ENCODE results near the gene CCDC192.

CCDC192 gene

DNA sequence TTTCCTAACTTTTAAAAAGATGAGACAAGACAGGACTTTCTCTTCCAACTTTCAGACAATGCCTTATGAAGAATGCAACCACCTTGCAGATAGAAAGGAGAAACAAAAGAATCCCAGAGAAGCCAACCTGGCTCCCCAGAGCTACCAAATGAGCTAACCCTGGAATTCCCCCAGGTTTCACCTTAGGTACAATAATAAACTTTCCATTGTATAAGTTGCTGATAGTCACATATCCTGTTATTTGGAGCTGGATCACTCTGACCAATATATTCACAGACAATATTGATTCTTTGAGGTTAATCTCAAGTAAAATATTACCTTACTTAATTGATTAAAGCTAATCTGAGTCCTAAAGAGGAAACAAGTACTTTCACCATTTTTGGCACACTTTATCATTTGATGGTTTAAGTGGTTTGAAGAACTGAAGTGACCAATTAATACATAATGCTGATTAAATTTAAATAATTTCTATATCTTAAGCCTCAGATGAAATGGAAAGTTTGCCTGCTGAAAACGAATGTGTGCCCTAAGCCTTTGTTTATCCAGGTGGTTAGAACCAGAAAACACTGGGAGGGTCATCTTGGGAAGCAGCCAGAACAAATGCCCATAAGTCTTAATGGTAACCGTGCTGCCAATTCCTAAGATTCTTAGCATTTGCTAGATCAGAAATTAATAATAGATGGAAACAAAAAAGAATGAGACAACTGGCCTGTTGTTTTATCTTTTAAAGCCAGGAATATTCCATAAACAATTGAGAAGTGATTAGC, 220.8 kb downstream of the CCDC192 start:
- no peak overlapping the region for H3K4me3 ChIP-seq (ENCODE audit: low read length, poor library complexity, severe bottlenecking)
- no peaks in the 10 kb centered on the region for H3K79me2 ChIP-seq (ENCODE audit: insufficient read depth, low read length)
- no peaks in the 10 kb centered on the region for H3K4me1 ChIP-seq (ENCODE audit: insufficient read depth, low read length, poor library complexity, severe bottlenecking)
- H4K20me1 ChIP-seq (ENCODE audit: insufficient read depth, low read length, poor library complexity, severe bottlenecking) = no peaks in the 10 kb centered on the region
- no peaks in the 10 kb centered on the region for H3K9me3 ChIP-seq (ENCODE audit: insufficient read depth, low read depth, low read length)
- H3K9ac ChIP-seq (ENCODE audit: low read depth, low read length, poor library complexity, severe bottlenecking) = no peak overlapping the region
- no peak overlapping the region for H2AFZ ChIP-seq (ENCODE audit: low read length)
- H3K4me2 ChIP-seq (ENCODE audit: low read depth, low read length, poor library complexity, severe bottlenecking) = no peak overlapping the region
- H3K9me2 ChIP-seq (replicated peaks; ENCODE audit: low read depth, low read length) = no peaks in the 10 kb centered on the region
- no peaks in the 10 kb centered on the region for H3F3A ChIP-seq (ENCODE audit: low read depth)
- H3K36me3 ChIP-seq (ENCODE audit: insufficient read depth, low read length) = no peaks in the 10 kb centered on the region
- no peaks in the 10 kb centered on the region for H3K27me3 ChIP-seq (ENCODE audit: insufficient read depth, low read length, poor library complexity, severe bottlenecking)
- TF ChIP-seq, protein P1, sequence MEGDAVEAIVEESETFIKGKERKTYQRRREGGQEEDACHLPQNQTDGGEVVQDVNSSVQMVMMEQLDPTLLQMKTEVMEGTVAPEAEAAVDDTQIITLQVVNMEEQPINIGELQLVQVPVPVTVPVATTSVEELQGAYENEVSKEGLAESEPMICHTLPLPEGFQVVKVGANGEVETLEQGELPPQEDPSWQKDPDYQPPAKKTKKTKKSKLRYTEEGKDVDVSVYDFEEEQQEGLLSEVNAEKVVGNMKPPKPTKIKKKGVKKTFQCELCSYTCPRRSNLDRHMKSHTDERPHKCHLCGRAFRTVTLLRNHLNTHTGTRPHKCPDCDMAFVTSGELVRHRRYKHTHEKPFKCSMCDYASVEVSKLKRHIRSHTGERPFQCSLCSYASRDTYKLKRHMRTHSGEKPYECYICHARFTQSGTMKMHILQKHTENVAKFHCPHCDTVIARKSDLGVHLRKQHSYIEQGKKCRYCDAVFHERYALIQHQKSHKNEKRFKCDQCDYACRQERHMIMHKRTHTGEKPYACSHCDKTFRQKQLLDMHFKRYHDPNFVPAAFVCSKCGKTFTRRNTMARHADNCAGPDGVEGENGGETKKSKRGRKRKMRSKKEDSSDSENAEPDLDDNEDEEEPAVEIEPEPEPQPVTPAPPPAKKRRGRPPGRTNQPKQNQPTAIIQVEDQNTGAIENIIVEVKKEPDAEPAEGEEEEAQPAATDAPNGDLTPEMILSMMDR (conservative IDR thresholded peaks at IDR 0.05; ENCODE audit: low read length) = no peak
- no peak for TF ChIP-seq EZH2phosphoT487 (IDR thresholded peaks at IDR 0.05; ENCODE audit: borderline replicate concordance)

DNA sequence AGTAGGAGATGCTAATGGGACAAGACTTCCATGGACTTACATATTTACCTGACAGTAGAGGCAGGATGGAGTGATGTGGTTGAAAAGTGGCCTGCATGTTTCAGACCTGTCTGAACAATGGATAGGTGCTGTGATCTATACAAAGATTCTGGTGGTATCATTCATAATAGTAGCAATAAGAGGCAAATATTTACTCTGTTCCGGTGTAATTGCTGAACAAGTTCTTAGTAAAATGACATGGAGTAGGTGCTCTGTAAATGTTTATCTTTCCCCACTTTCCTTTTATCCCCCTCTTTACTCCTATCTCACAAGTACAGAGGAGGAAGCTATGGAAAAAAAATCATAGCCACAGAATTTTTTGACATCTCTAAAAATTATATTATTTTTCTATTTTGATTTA, 221.4 kb downstream of the CCDC192 start:
- Histone ChIP-seq H2AFZ (ENCODE audit: low read length) (no peak overlapping the region), H3K27me3 (ENCODE audit: insufficient read depth, low read length, poor library complexity, severe bottlenecking) (no peaks in the 10 kb centered on the region), H3K9me2 (replicated peaks; ENCODE audit: low read depth, low read length) (no peaks in the 10 kb centered on the region), H3K9ac (ENCODE audit: low read depth, low read length, poor library complexity, severe bottlenecking) (no peak overlapping the region), H3F3A (ENCODE audit: low read depth) (no peaks in the 10 kb centered on the region), H3K4me1 (ENCODE audit: insufficient read depth, low read length, poor library complexity, severe bottlenecking) (no peaks in the 10 kb centered on the region), H3K4me2 (ENCODE audit: low read depth, low read length, poor library complexity, severe bottlenecking) (no peak overlapping the region), H3K9me3 (ENCODE audit: insufficient read depth, low read depth, low read length) (no peaks in the 10 kb centered on the region), H3K4me3 (ENCODE audit: low read length, poor library complexity, severe bottlenecking) (no peak overlapping the region), H3K79me2 (ENCODE audit: insufficient read depth, low read length) (no peaks in the 10 kb centered on the region), H3K36me3 (ENCODE audit: insufficient read depth, low read length) (no peaks in the 10 kb centered on the region), H4K20me1 (ENCODE audit: insufficient read depth, low read length, poor library complexity, severe bottlenecking) (no peaks in the 10 kb centered on the region)
- TF ChIP-seq EZH2phosphoT487 (IDR thresholded peaks at IDR 0.05; ENCODE audit: borderline replicate concordance) = no peak

DNA sequence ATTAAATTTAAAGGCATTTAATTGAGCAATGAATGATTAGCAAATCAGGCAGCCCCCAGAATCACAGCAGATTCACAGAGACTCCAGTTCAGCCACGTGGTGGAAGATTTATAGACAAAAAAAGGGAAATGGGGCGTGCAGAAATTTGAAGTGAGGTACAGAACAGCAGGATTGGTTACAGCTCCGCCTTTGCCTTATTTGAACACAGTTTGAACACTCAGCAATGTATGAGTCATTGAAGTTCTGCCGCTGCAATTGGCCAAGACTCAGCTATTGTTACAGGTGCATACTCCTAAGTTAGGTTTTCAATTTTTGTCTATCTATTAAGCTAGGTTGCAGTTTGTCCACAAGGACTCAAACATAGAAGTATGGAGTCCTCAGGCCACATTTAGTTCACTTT, 222.7 kb downstream of the CCDC192 start:
- no peaks in the 10 kb centered on the region for H3F3A ChIP-seq (ENCODE audit: low read depth)
- no peaks in the 10 kb centered on the region for H4K20me1 ChIP-seq (ENCODE audit: insufficient read depth, low read length, poor library complexity, severe bottlenecking)
- H3K4me2 ChIP-seq (ENCODE audit: low read depth, low read length, poor library complexity, severe bottlenecking) = no peak overlapping the region
- no peaks in the 10 kb centered on the region for H3K79me2 ChIP-seq (ENCODE audit: insufficient read depth, low read length)
- H3K27me3 ChIP-seq (ENCODE audit: insufficient read depth, low read length, poor library complexity, severe bottlenecking) = no peaks in the 10 kb centered on the region
- H3K9me2 ChIP-seq (replicated peaks; ENCODE audit: low read depth, low read length) = no peaks in the 10 kb centered on the region
- H3K9ac ChIP-seq (ENCODE audit: low read depth, low read length, poor library complexity, severe bottlenecking) = no peak overlapping the region
- H3K36me3 ChIP-seq (ENCODE audit: insufficient read depth, low read length) = no peaks in the 10 kb centered on the region
- H3K4me1 ChIP-seq (ENCODE audit: insufficient read depth, low read length, poor library complexity, severe bottlenecking) = no peaks in the 10 kb centered on the region
- H3K4me3 ChIP-seq (ENCODE audit: low read length, poor library complexity, severe bottlenecking) = no peak overlapping the region
- no peak for TF ChIP-seq EZH2phosphoT487 (IDR thresholded peaks at IDR 0.05; ENCODE audit: borderline replicate concordance)
- TF ChIP-seq, protein P1 (conservative IDR thresholded peaks at IDR 0.05; ENCODE audit: low read length) = no peak
- no peak overlapping the region for H2AFZ ChIP-seq (ENCODE audit: low read length)
- no peaks in the 10 kb centered on the region for H3K9me3 ChIP-seq (ENCODE audit: insufficient read depth, low read depth, low read length)

DNA sequence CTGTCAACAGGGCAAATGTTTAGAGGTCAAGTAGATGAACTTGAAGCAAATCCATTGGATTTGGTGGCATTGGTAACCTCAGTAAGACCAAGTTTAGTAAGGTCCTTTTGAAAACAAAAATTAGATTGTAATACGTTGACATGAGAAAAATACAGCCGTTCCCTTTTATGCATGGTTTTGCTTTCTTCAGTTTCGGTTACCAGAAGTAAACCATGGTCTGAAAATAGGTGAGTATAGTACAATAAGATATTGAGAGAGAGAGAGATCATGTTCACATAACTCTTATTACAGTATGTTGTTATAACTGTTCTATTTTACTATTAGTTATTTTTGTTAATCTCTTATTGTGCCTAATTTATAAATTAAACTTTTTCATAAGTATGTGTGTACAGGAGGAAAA, 223.8 kb downstream of the CCDC192 start:
- TF ChIP-seq EZH2phosphoT487 (IDR thresholded peaks at IDR 0.05; ENCODE audit: borderline replicate concordance) = no peak
- no peaks in the 10 kb centered on the region for H3K4me1 ChIP-seq (ENCODE audit: insufficient read depth, low read length, poor library complexity, severe bottlenecking)
- H3F3A ChIP-seq (ENCODE audit: low read depth) = no peaks in the 10 kb centered on the region
- H3K36me3 ChIP-seq (ENCODE audit: insufficient read depth, low read length) = no peaks in the 10 kb centered on the region
- H3K4me3 ChIP-seq (ENCODE audit: low read length, poor library complexity, severe bottlenecking) = no peak overlapping the region
- no peaks in the 10 kb centered on the region for H3K27me3 ChIP-seq (ENCODE audit: insufficient read depth, low read length, poor library complexity, severe bottlenecking)
- H3K79me2 ChIP-seq (ENCODE audit: insufficient read depth, low read length) = no peaks in the 10 kb centered on the region
- no peak overlapping the region for H3K9ac ChIP-seq (ENCODE audit: low read depth, low read length, poor library complexity, severe bottlenecking)
- no peaks in the 10 kb centered on the region for H3K9me2 ChIP-seq (replicated peaks; ENCODE audit: low read depth, low read length)
- H2AFZ ChIP-seq (ENCODE audit: low read length) = no peak overlapping the region
- H3K9me3 ChIP-seq (ENCODE audit: insufficient read depth, low read depth, low read length) = no peaks in the 10 kb centered on the region
- no peak overlapping the region for H3K4me2 ChIP-seq (ENCODE audit: low read depth, low read length, poor library complexity, severe bottlenecking)
- no peaks in the 10 kb centered on the region for H4K20me1 ChIP-seq (ENCODE audit: insufficient read depth, low read length, poor library complexity, severe bottlenecking)

All from Loucy (cell line).